Measurements from ENCODE around the gene HDLBP.

Gene HDLBP, protein sequence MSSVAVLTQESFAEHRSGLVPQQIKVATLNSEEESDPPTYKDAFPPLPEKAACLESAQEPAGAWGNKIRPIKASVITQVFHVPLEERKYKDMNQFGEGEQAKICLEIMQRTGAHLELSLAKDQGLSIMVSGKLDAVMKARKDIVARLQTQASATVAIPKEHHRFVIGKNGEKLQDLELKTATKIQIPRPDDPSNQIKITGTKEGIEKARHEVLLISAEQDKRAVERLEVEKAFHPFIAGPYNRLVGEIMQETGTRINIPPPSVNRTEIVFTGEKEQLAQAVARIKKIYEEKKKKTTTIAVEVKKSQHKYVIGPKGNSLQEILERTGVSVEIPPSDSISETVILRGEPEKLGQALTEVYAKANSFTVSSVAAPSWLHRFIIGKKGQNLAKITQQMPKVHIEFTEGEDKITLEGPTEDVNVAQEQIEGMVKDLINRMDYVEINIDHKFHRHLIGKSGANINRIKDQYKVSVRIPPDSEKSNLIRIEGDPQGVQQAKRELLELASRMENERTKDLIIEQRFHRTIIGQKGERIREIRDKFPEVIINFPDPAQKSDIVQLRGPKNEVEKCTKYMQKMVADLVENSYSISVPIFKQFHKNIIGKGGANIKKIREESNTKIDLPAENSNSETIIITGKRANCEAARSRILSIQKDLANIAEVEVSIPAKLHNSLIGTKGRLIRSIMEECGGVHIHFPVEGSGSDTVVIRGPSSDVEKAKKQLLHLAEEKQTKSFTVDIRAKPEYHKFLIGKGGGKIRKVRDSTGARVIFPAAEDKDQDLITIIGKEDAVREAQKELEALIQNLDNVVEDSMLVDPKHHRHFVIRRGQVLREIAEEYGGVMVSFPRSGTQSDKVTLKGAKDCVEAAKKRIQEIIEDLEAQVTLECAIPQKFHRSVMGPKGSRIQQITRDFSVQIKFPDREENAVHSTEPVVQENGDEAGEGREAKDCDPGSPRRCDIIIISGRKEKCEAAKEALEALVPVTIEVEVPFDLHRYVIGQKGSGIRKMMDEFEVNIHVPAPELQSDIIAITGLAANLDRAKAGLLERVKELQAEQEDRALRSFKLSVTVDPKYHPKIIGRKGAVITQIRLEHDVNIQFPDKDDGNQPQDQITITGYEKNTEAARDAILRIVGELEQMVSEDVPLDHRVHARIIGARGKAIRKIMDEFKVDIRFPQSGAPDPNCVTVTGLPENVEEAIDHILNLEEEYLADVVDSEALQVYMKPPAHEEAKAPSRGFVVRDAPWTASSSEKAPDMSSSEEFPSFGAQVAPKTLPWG (N-terminal part only)

DNA sequence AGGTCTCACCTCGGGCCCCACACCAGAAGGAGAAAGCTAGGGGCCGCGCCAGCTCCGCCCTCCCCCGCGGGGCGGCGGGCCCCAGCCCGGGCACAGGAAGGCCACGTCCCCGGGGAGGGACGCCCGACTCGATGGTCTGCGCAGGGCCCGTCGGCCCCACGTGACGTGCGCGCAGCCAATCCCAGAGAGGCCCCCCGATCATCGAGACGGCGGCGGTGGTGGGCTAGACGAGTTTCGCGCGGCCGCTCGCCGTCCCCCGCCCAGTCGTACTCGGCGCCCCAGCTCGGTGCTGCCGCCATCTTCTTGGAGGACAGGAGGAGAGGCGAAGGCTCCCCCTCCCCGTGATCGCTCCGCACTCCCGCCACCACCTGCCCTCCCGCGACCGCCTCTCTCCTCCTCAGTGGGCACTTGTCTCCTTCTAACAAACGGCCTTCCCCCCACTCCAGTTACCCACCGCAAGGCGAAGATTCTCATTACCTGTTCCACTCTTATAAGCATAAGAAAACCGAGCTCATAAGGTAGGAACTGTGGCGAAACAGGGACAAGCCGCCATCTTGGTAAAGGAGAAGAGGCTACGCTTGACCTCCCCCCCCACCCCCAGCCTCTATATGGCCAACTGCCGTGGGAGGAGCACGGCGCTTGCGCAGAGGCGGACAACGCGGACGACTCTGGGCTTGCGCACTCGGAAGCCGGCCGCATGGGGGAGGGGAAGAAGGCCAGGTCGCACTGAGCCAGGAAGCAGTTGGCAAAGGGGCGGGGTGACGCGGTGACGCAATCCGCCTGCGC is at the start of gene HDLBP:
HDLBP (minus strand) TSS at position 580 of the 786 bp plus-strand sequence. CDS start 48,803 bp downstream, outside the sequence.
- peak; percentile 86 for DNase-seq

DNA sequence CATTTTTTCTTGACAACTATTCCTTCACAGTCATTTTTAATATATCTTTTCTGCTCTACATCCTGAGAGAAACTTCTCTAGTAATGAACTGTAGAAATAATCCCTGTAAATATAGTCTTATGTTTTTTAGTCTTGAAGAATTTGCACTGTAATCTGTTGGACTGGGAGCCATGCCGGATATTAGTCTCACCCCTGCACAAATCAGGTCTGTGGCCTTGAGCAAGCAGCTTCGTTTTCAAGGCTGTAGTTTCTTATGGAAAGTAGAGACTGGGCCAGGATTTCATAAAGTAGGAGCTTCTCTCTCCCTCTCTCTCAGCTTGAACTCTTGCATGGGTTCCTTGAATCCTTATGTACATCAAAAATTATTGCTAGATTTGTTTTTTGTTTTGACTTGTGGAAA is 49.3 kb upstream of the HDLBP start:
- DNase-seq = no peak

DNA sequence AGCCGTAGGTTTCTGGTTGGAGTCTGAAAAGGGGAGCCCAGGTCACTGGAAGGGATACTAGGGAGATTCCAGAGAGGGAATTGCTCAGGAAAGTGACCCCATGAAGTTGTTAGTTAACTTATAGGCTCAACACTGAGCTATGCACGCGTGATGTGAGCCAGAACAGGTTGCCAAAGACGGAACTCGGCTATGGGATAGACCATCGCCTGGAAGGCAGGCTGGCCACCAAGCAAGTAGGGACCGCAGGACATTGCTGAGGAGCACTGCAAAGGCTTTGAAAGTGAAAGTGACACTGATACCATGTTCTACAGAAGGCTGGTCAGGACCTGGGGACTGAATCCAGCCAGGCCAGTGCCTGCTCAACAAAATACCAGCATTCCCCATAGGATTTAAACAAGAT is 48.0 kb upstream of the HDLBP start:
- no peak for DNase-seq

DNA sequence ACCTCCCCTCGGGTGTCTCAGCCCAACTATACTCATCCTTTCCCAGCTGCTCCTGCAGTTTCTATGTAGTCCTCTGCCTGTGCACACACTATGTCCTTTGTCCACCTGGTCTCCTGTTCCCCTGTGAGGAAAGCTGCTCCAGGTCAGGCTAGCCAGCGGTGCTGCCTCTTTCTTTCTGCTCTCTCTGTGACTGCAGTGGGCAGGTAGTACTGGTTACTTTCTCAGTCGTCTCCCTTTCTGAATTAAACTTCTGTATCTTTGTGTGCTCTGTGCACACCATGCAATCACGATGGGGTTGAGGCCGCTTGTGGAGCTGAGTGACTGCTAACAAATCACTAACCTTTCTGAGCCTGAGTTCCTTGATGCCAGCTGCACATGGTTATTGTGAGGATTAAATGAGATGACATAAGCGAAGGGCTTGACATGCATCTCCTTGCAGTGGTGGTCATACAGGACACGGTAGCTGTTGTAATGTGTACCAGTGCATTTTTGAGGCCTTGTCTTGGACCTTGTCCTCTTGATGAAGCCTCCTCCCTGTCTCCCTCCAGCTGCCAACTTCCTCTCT is 44.1 kb upstream of the HDLBP start:
- no peak for DNase-seq

DNA sequence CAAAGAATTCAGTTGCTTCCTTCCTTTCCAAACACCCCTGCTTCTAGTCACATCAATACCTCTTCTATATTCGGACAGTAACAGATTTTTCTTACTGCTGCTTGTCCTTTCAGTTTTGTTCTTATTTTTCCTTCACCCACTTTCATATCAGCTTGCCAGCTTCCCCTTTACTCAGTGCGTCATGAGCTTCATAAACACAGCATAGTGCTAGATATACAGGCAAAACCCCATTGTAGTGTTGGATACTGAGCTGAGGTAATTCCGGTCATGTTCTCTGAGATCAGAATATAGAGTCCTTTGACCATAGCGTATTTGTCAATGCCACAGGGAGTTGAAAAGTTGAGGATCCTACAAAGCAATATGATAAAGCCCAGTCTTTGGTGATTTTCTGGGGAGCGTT is 43.0 kb upstream of the HDLBP start:
- no peak for DNase-seq

DNA sequence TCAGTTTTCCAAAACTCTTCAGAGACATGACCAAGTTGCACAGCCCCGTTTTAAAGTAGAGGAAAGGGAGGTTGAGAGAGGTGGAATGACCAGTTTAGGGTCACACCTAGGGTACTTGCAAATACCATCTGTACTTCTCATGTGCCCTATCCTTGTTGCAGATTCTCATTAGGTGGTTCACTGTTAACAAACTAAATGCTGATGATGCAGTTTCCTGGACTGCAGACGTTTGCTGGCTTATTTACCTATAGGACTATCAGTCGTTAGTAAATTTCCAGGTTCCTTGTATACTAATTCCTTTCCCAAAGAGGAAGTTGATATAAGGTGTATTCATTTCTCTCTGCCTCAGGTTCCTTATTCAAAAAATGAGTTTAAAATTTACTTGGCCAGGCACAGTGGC is 42.1 kb upstream of the HDLBP start:
- DNase-seq = no peak

DNA sequence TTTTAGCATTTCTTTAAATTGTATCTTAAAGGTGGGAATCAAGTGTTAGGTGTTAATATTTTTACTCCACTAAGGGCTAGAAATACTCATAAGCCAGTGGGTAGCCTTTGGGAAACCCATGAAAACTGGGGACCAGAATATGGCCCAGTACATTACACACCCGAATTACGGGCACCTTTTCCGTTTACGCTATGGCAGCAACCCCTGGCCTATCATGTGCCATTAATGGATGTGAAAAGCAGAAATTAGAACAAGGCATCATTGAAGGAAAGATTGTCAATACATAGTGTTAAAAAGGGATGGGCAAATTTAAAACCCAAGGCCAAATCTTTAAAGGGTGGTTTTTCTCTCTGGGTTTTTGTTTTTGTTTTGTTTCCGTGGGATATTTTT is 41.4 kb upstream of the HDLBP start:
- DNase-seq = no peak

DNA sequence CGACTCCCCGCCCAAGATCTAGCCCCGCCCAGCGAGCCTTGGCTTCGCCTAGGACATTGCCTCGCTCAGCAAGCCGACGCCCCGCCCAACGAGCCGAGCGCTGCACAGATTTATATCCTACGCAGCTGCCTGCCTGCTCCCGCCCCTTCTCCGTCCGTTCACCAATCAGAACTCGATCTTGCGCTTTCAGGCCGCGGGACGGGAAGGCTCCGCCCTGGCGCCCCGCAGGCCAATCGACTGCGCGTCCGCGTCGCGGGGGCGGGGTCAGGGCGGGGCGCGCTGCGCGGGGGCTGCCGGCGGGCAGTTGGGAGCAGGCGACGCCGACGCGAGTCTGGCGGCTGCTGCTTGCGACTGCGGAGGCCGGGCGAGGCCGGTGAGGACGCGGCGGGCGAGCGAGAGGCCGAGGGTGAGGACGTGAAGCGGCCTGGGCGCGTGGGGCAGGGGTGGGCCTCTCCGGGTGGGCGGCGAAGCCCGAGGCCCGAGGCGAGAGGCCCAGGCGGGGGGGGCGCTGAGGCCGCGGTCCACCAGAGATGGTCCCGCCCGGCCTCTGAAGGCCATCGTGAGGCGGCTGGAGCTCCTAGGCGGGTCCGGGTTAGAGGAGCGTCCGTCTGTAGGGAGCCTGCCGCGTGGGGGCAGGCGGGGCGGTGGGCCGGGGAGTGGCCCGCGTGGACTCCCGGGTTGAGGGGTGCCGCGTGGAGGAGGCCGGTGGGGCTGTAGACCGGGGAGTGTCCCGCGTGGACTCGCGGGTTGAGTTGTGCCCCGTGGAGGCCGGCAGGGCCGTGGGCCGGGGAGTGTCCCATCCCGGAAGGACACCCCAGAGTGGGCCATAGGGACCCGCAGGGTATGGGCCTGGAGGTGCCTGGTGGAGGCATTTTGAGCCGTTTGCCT is 40.8 kb upstream of the HDLBP start, which contains the start of gene FARP2:
FARP2 (plus strand) TSS at position 303 of the 888 bp plus-strand sequence. CDS start 16,823 bp downstream, outside the sequence.
- peak; percentile 94 for DNase-seq

DNA sequence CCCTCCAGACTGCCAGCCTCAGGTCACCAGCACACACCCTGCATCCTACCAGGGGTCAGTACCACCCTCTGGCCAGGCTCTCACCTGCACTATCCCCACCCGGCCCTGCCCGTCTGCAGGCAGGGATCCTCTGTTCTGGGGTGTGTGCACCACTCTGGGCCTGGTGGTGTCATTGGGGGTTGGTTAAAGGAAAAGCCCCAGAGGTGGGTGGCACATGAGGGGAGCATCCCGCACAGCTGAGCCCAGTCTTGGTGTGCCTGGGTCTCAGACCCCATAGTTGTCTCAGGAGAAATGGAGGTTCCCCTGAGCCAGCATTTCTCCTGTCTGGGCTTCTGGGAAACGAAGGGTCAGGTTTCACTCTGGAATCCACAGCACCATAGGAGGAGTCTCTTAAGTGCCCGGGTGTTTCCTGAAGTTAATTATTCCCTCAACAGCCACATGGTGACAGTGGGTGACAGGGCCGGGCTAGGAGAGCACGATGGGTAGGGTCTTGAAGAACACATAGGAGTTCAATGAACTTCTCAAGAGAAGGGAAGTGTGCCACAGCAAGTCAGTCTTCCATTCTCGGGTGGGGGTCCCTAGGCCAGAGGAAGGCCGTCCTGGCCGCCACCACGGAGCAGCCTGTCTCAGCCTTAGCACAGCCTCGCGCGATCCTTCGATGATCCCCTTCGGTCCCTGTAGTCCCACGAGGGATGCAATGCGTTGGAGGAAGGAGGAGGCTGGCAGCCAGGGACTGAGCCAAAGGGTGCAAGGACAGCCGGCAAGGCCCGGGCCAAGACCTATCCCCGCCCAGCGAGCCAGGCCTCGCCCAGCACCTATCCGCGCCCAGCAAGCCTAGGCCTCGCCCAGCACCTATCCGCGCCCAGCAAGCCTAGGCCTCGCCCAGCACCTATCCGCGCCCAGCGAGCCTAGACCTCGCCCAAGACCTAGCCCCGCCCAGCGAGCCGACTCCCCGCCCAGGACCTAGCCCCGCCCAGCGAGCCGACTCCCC is 39.5 kb upstream of the HDLBP start:
- DNase-seq = peak; percentile 78

DNA sequence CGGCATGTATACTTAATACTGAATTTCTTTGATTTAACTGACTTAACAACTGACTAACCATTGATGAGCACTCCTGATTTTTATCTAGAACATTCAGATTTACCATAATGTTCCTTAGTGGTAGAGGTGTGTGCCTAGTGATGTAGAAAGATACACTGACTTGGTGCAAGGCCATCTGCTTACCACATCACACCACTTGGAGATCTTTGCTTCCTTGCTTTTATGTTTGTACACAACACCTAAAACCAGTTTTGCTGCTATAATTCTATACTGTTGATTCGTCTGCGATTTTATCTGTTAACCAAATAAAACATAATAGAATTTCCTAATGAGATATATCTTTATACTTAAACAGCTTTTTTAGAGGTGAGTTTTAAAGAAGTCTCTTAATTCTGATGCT is 36.8 kb upstream of the HDLBP start:
- DNase-seq = no peak

DNA sequence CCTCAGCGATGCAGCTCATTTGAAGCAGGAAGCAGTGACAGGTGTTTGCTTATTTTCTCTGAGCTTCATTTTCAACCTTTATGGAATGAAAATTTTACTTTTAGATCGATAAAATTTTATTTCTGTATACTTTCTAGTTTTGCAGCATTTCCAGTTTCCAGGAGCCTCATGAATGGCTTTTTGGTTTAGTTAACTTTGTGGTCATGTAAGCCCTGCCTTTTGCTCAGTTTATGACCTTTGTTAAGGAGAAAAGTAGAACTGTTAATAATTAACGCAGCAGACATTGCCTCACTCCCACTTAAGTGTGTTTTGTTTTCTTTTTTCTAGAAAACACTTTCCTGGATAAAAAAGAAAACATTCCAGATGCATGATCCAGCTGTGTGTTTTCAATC is 36.2 kb upstream of the HDLBP start:
- no peak for DNase-seq

DNA sequence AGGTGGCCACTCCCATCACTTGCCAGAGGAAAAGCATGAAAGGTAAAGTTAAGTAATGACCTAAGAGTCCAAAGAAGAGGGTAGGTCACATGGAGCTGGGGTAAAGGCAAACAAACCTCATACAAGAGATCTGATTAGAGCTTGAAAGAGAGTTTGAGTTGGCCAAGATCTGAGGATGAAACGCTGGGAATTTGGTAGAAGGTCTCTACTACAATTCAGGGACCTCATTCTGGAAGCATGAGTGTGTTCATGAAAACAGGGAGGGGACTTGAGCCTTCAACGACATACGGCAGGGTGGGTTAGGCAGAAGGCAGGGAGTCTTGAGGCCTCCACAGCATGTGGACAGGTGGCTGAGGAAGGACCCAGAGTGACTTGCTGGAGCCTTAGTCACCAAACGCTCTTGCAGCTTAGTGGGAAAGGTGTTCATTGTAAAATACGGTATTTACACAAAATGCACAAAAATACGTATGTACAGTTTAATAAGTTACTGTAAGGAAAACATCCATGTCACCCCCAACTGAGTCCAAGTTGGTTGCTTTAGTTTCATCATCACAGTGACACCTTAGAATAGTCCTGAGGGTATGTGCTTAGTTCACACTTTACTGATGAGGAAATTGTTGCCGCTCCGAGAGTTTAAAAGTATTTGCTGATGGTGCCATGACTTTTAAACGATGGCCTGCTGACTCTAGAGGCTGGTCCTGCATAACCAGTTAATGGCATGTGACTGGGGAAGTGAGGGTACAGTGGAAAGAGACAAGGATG is 35.6 kb upstream of the HDLBP start:
- no peak for DNase-seq

DNA sequence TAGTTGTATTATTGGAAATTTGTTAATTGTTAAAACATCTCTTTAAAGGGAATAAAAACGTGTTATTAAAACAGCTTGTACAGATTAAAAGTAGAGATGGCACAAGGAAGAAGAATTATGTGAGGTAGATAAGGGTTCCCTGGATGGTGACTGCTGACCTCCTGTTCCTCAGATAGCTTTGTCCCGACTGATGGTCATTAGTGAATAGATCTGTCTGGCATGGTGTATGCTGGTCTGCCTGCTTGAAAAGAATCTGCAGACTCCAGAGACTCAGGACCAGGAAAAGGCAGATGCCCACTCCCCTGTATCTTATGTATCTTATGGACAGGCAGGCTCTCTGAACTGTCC is 35.0 kb upstream of the HDLBP start:
- no peak for DNase-seq

DNA sequence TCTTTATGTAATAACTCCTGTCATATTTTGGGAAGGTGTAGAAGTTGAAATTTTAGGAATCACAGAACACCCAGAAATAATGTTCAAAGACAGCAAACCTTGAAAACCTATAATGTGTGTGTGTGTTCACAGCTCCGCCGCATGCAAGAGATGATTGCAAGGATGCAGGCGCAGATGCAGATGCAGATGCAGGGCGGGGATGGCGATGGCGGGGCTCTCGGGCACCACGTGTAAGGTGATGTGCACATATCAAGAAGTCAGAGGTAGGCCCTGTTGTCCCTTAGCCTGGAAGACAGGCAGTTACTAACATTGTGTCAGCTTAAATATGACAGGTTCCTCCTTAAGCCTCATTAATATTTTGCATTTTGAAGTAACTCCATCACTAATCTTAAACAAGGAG is 34.5 kb upstream of the HDLBP start:
- no peak for DNase-seq

DNA sequence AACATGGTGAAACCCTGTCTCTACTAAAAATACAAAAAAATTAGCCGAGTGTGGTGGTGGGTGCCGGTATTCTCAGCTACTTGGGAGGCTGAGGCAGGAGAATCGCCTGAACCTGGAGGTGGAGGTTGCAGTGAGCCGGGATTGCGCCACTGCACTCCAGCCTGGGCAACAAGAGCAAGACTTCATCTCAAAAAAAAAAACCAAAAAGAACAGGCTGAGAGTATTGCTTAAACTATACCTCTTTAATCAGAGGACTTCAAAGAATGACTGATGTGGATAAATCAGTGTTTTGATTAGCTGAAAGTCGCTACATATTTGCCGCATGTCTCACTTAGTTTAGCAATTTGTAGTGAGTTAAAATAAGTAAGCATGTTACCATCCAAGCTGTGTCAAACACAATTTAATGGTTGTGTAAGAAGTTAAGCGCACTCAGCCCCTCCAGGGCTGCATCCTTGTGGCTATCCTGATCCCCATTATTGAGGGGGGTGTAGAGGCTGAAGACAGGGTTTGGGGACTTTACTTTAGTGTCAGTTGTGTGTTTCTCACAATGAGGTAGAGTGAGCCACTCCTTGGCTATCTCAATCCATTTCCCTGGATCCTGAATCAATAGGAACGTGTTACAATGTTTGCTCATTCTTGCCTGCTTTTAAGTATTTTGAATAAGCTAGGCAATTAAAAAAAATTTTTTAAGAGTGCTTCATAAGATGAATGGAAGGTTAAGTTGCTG is 29.6 kb upstream of the HDLBP start:
- no peak for DNase-seq

DNA sequence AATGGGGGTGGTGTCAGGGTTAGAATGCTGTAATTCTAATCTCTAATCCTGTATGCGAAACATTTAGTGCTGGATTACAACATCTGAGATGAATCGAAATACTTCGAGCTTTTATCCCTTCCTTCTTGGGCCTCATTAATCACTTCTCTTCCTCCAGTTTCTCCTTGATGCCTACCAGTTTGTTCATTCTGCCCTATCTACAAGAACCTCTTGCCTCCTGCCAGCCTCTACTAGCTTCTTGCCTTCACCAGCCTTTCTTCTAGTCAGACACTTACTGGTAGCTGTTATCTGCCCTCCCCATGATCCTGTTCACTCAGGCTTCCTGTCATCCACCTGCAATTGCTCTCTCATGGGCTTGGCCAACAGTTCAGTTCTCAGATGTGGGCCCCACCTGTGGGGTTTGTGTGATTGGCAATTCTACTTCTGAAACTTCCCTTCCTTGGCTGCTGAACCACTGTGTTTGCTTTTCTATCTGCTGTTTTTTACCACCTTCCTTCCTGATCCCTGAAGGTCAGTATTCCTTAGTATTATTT is 25.2 kb upstream of the HDLBP start:
- DNase-seq = no peak

DNA sequence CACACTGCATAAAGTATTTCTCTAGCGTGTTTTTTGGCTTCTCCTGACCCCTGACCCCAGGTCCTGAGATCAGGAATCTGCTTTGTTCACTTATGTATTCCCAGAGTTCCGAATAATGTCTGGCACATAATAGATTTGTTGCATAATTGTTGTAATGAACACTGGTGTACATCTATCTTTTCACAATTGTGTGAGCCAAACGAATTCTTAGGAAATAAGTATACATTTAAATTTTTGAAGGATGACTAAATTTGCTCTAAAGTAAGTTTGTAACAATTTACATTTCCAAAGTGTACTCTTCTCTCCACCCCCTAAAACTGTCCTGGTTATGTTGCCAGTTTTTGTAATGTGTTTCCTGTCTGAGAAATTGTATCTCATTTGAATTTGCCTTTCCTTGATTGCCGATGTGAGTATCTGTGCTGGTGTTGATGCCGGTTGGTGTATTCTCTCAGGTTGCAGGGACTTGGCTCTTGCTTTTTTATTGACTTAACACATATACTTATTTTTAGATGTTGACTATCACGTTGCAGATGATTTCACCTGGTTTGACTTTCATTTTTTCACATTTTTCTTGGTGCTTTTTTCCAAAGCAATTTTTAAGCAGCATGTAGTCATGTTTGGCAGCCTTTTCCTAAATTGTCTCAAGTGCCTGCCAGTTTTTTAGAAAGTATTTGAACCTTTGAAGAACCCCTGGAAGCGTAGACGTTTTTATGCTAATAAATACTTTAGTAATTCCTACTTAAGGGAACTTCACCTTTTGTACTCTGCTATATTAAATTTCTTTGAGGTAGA is 24.6 kb upstream of the HDLBP start:
- no peak for DNase-seq

All from NCI-H2171 treated with DMSO at 0.1 percent for 48 hours (cell line).